ENCODE results near the gene PTCD1. TPM values are rescaled to one million over a fixed set of nuclear protein-coding genes. Genes with fewer than 3 reads are reported as not detected.

The PTCD1 gene
- total RNA-seq, 1 donor from 2014 or later = 8.4 TPM

- peaks cover 64% of the 10 kb centered on the region for H3K36me3 Mint-ChIP-seq (ENCODE audit: low read depth)
- H3K4me1 Mint-ChIP-seq = peaks cover 31% of the 10 kb centered on the region
- H3K4me3 Mint-ChIP-seq = no peak overlapping the region
- DNase-seq = no peak
- ChIA-PET CTCF (interaction anchor here (0.6 to 1.7 kb wide), 7 partner anchors 9 to 44 kb away, joined by 3 to 7 read pairs (median 3); no protein-coding TSS in a partner anchor), POLR2A (interaction anchor here (1.0 to 4.0 kb wide), 4 partner anchors 12 to 22 kb away, joined by 4 to 18 read pairs (median 5); partner anchors contain the start of genes ARPC1B, BUD31 and PDAP1)
- no peaks in the 10 kb centered on the region for H3K9me3 Mint-ChIP-seq
- H3K27me3 Mint-ChIP-seq = no peaks in the 10 kb centered on the region
- intact Hi-C loops (cut with micrococcal nuclease) = loop anchor here (1.0 kb wide), 1 partner anchor 21 kb away; no protein-coding TSS in a partner anchor
- H3K27ac Mint-ChIP-seq = peak overlapping the region; percentile 59
- no peak for TF ChIP-seq CTCF (IDR thresholded peaks at IDR 0.05)
- peak; percentile 63 for ATAC-seq (ENCODE audit: low read depth)
Observed at GRCh38 chr7:99386584-99387238, 51.9 kb downstream of the PTCD1 start.

GRCh38 chr7:99385564-99385963 is 53.0 kb downstream of the PTCD1 start:
- no peak overlapping the region for H3K4me3 Mint-ChIP-seq
- no peak for DNase-seq
- intact Hi-C loops (cut with micrococcal nuclease) = no loop called here
- no peak overlapping the region for H3K27ac Mint-ChIP-seq
- H3K4me1 Mint-ChIP-seq = peaks cover 39% of the 10 kb centered on the region
- CTCF ChIA-PET = interaction anchor here (0.6 to 0.7 kb wide), 2 partner anchors 15 to 20 kb away, joined by 3 to 5 read pairs; no protein-coding TSS in a partner anchor
- H3K9me3 Mint-ChIP-seq = no peaks in the 10 kb centered on the region
- no peaks in the 10 kb centered on the region for H3K27me3 Mint-ChIP-seq
- POLR2A ChIA-PET = interaction anchor here (0.8 to 1.7 kb wide), 2 partner anchors 10 to 79 kb away, joined by 3 to 6 read pairs; no protein-coding TSS in a partner anchor
- H3K36me3 Mint-ChIP-seq (ENCODE audit: low read depth) = peaks cover 61% of the 10 kb centered on the region
- no peak for ATAC-seq (ENCODE audit: low read depth)
- no peak for TF ChIP-seq CTCF (IDR thresholded peaks at IDR 0.05)

GRCh38 chr7:99384523-99384922 is 54.1 kb downstream of the PTCD1 start:
- peaks cover 59% of the 10 kb centered on the region for H3K36me3 Mint-ChIP-seq (ENCODE audit: low read depth)
- POLR2A ChIA-PET = interaction anchor here (0.6 to 1.6 kb wide), 3 partner anchors 8 to 87 kb away, joined by 4 to 7 read pairs (median 6); partner anchors contain the start of genes BUD31 and PDAP1
- TF ChIP-seq CTCF (IDR thresholded peaks at IDR 0.05) = no peak
- intact Hi-C loops (cut with micrococcal nuclease) = no loop called here
- H3K4me1 Mint-ChIP-seq = peaks cover 49% of the 10 kb centered on the region
- H3K4me3 Mint-ChIP-seq = no peak overlapping the region
- ATAC-seq (ENCODE audit: low read depth) (no peak), DNase-seq (no peak)
- no peaks in the 10 kb centered on the region for H3K27me3 Mint-ChIP-seq
- CTCF ChIA-PET = no interaction called here
- H3K27ac Mint-ChIP-seq = peak overlapping the region; percentile 75
- no peaks in the 10 kb centered on the region for H3K9me3 Mint-ChIP-seq

GRCh38 chr7:99383791-99384370 is 54.7 kb downstream of the PTCD1 start:
- ATAC-seq (ENCODE audit: low read depth) (no peak), DNase-seq (no peak)
- H3K27me3 Mint-ChIP-seq = no peaks in the 10 kb centered on the region
- H3K4me1 Mint-ChIP-seq = peaks cover 56% of the 10 kb centered on the region
- H3K36me3 Mint-ChIP-seq (ENCODE audit: low read depth) = peaks cover 57% of the 10 kb centered on the region
- CTCF ChIA-PET = no interaction called here
- POLR2A ChIA-PET = interaction anchor here (1.3 to 1.6 kb wide), 2 partner anchors 8 to 25 kb away, joined by 4 to 7 read pairs; partner anchors contain the start of genes BUD31 and PDAP1
- peak overlapping the region; percentile 75 for H3K27ac Mint-ChIP-seq
- no peaks in the 10 kb centered on the region for H3K9me3 Mint-ChIP-seq
- no peak for TF ChIP-seq CTCF (IDR thresholded peaks at IDR 0.05)
- intact Hi-C loops (cut with micrococcal nuclease) = loop anchor here (1.0 kb wide), 1 partner anchor 10 kb away; the partner anchor contains the start of gene ARPC1B
- H3K4me3 Mint-ChIP-seq = no peak overlapping the region

- no peak for TF ChIP-seq CTCF (IDR thresholded peaks at IDR 0.05)
- H3K36me3 Mint-ChIP-seq (ENCODE audit: low read depth) = peaks cover 55% of the 10 kb centered on the region
- ChIA-PET POLR2A (interaction anchor here (0.6 to 10.5 kb wide), 5 partner anchors 8 to 169 kb away, joined by 4 to 189 read pairs (median 4); partner anchors contain the start of genes BUD31 and PDAP1), CTCF (no interaction called here)
- no peak for ATAC-seq (ENCODE audit: low read depth)
- DNase-seq = no peak
- intact Hi-C loops (cut with micrococcal nuclease) = loop anchor here (1.0 kb wide), 1 partner anchor 9 kb away; the partner anchor contains the start of gene ARPC1B
- H3K27me3 Mint-ChIP-seq = no peaks in the 10 kb centered on the region
- H3K4me3 Mint-ChIP-seq = peak overlapping the region; percentile 28
- no peaks in the 10 kb centered on the region for H3K9me3 Mint-ChIP-seq
- H3K4me1 Mint-ChIP-seq = peaks cover 58% of the 10 kb centered on the region
- peak overlapping the region; percentile 75 for H3K27ac Mint-ChIP-seq
Observed at GRCh38 chr7:99383203-99383602, 55.4 kb downstream of the PTCD1 start.
